MM.1S (cell line): ENCODE results near the gene FOXK1.

Experiments used
- CTCF ChIP-seq: fragments of 300-600 bp; sonication (generic); IDR thresholded peaks from 2 replicates; pipeline ENCODE4 v1.5.1; 2016; ENCODE audit warnings: antibody characterized with exemption, low read length, mixed read lengths
- EZH2 ChIP-seq: fragments of 300-600 bp; sonication (generic); optimal IDR thresholded peaks from 2 replicates; pipeline ENCODE3; 2017; ENCODE audit warnings: low read depth, mild to moderate bottlenecking, antibody characterized with exemption, low read length, mixed read lengths

GRCh38 chr7:4648111-4648510 is 34.0 kb upstream of the FOXK1 start:
- TF ChIP-seq CTCF = no peak
- no peak for TF ChIP-seq EZH2
